HG03280 (cell line): ENCODE measurements around the gene TMEM163.

ENCODE experiments used
- ATAC-seq: cut with Tn5 transposase; IDR thresholded peaks from one replicate; pipeline ENCODE4 v1.9.1; 2021; ENCODE audit warnings: mild to moderate bottlenecking, moderate library complexity; ENCODE audit not compliant: unreplicated experiment

Gene TMEM163

GRCh38 chr2:134694411-134694810 is 24.4 kb downstream of the TMEM163 start:
- ATAC-seq, result no peak

- ATAC-seq, result no peak
Measured at GRCh38 chr2:134693359-134694330, 25.2 kb downstream of the TMEM163 start.

GRCh38 chr2:134692499-134692898 is 26.3 kb downstream of the TMEM163 start:
- peak; percentile 63 for ATAC-seq

- no peak for ATAC-seq
Measured at GRCh38 chr2:134690629-134691215, 28.1 kb downstream of the TMEM163 start.

- no peak for ATAC-seq
Measured at GRCh38 chr2:134689315-134689714, 29.5 kb downstream of the TMEM163 start.

GRCh38 chr2:134685967-134686366 is 32.8 kb downstream of the TMEM163 start:
- no peak for ATAC-seq

GRCh38 chr2:134683561-134684112 is 35.2 kb downstream of the TMEM163 start:
- ATAC-seq, result peak; percentile 65

- ATAC-seq, result no peak
Measured at GRCh38 chr2:134682726-134683125, 36.1 kb downstream of the TMEM163 start.

- ATAC-seq, result no peak
Measured at GRCh38 chr2:134681201-134681600, 37.6 kb downstream of the TMEM163 start.

- no peak for ATAC-seq
Measured at GRCh38 chr2:134679745-134680144, 39.1 kb downstream of the TMEM163 start.

- ATAC-seq, result no peak
Measured at GRCh38 chr2:134679294-134679693, 39.5 kb downstream of the TMEM163 start.

GRCh38 chr2:134677856-134678756 is 40.7 kb downstream of the TMEM163 start:
- ATAC-seq, result no peak

- ATAC-seq, result no peak
Measured at GRCh38 chr2:134676960-134677359, 41.8 kb downstream of the TMEM163 start.

- ATAC-seq, result no peak
Measured at GRCh38 chr2:134675314-134675713, 43.5 kb downstream of the TMEM163 start.

- no peak for ATAC-seq
Measured at GRCh38 chr2:134674687-134675086, 44.1 kb downstream of the TMEM163 start.

- no peak for ATAC-seq
Measured at GRCh38 chr2:134671513-134671912, 47.3 kb downstream of the TMEM163 start.

GRCh38 chr2:134670955-134671354 is 47.8 kb downstream of the TMEM163 start:
- no peak for ATAC-seq

GRCh38 chr2:134669731-134670669 is 48.8 kb downstream of the TMEM163 start:
- no peak for ATAC-seq

GRCh38 chr2:134668821-134669220 is 50.0 kb downstream of the TMEM163 start:
- ATAC-seq, result peak; percentile 52

- ATAC-seq, result no peak
Measured at GRCh38 chr2:134667541-134667940, 51.3 kb downstream of the TMEM163 start.
